OCI-LY7 (cell line): ENCODE data around the gene ATP6V0E1. TPM values are rescaled to one million over a fixed set of nuclear protein-coding genes. Genes with fewer than 3 reads are reported as not detected.

ENCODE experiments used
- BruUV-seq: library from RNA; stranded (reverse); fragments of 400-500 nt; replicated peaks from 2 replicates; lab custom pipeline; 2021; lab: Mats Ljungman, UMichigan
- CTCF ChIA-PET: fragments of 300-600 bp; sonication (Branson Sonifier 250); formaldehyde crosslinking; loops from one replicate; lab custom pipeline; 2022; ENCODE audit warnings: antibody characterized with exemption; ENCODE audit not compliant: unreplicated experiment; lab: Charles Lee
- POLR2A ChIA-PET: fragments of 300-600 bp; sonication (Branson Sonifier 250); formaldehyde crosslinking; loops from one replicate; lab custom pipeline; 2022; ENCODE audit warnings: antibody characterized with exemption; lab: Charles Lee
- DNase-seq: peaks from one replicate; pipeline ENCODE4 v3.0.0-alpha.2; 2015; ENCODE audit warnings: low spot score
- H2AFZ ChIP-seq: fragments of 200-600 bp; sonication (generic), shearing (Covaris generic); 2 replicates; pipeline ENCODE4 v1.6.1; 2014; ENCODE audit warnings: mild to moderate bottlenecking, antibody characterized with exemption, low read length, moderate library complexity
- H3K27ac ChIP-seq: fragments of 200-600 bp; sonication (generic); 2 replicates; pipeline ENCODE4 v1.5.1; 2014; ENCODE audit warnings: mixed run types, low read depth, mild to moderate bottlenecking, moderate library complexity, low read length, inconsistent platforms; ENCODE audit not compliant: poor library complexity, severe bottlenecking
- H3K36me3 ChIP-seq: fragments of 200-600 bp; sonication (generic); 2 replicates; pipeline ENCODE4 v1.6.1; 2014; ENCODE audit warnings: mild to moderate bottlenecking, antibody characterized with exemption, low read length, moderate library complexity, mixed read lengths; ENCODE audit not compliant: insufficient read depth
- H3K4me1 ChIP-seq: fragments of 200-600 bp; sonication (generic); 2 replicates; pipeline ENCODE4 v1.5.1; 2014; ENCODE audit warnings: mild to moderate bottlenecking, low read length; ENCODE audit not compliant: insufficient read depth, poor library complexity, severe bottlenecking
- H3K4me2 ChIP-seq: fragments of 200-600 bp; sonication (generic); 2 replicates; pipeline ENCODE4 v1.6.1; 2014; ENCODE audit warnings: mild to moderate bottlenecking, low read length
- H3K4me3 ChIP-seq: fragments of 200-600 bp; sonication (generic); 2 replicates; pipeline ENCODE4 v1.5.1; 2014; ENCODE audit warnings: mild to moderate bottlenecking, low read depth, low read length; ENCODE audit not compliant: poor library complexity, severe bottlenecking
- H3K79me2 ChIP-seq: fragments of 200-600 bp; sonication (generic); 2 replicates; pipeline ENCODE4 v1.6.1; 2016; ENCODE audit warnings: low read depth, mild to moderate bottlenecking, low read length, moderate library complexity, mixed read lengths; ENCODE audit not compliant: insufficient read depth
- H3K9me2 ChIP-seq: fragments of 200-600 bp; sonication (generic); 2 replicates; pipeline ENCODE4 v1.6.1; 2016; ENCODE audit warnings: mild to moderate bottlenecking, low read length, mixed read lengths; ENCODE audit not compliant: insufficient read depth
- H3K9me3 ChIP-seq: fragments of 200-600 bp; sonication (generic); 2 replicates; pipeline ENCODE4 v1.6.1; 2014; ENCODE audit warnings: mild to moderate bottlenecking, mixed run types, low read length, mixed read lengths
- H4K20me1 ChIP-seq: fragments of 200-600 bp; sonication (generic); 2 replicates; pipeline ENCODE4 v1.6.1; 2014; ENCODE audit warnings: mild to moderate bottlenecking, antibody characterized with exemption, low read length, moderate library complexity, mixed read lengths; ENCODE audit not compliant: insufficient read depth
- CTCF ChIP-seq: fragments of 200-600 bp; sonication (generic); conservative IDR thresholded peaks from 2 replicates; pipeline ENCODE4 v1.5.1; 2014; ENCODE audit warnings: mild to moderate bottlenecking, antibody characterized with exemption, low read length, moderate library complexity, mixed read lengths
- EZH2phosphoT487 ChIP-seq: fragments of 200-600 bp; sonication (generic); IDR thresholded peaks from 2 replicates; pipeline ENCODE4 v1.6.1; 2018; ENCODE audit warnings: low read depth, borderline replicate concordance, mild to moderate bottlenecking, mixed run types, antibody characterized with exemption, low read length, moderate library complexity, mixed read lengths
- intact Hi-C: fragments of 100-400 bp; cut with micrococcal nuclease; formaldehyde crosslinking; loops from one replicate; pipeline ENCODE4 v1.10.0; 2022; ENCODE audit not compliant: unreplicated experiment
- total RNA-seq, 2 experiments: library from RNA; depleted of rRNA in 1 of 2; stranded (reverse); fragments of >200 nt in 1 of 2; shearing (Covaris generic) in 1 of 2; gene quantifications; 2 replicates each; pipeline ENCODE4 v1.2.3, GENCODE V29; 2014 to 2022

ATP6V0E1 gene
- total RNA-seq, 2 experiments from 2014 or later, result 39.9 to 59.4 TPM

GRCh38 chr5:173065155-173065554, 81.6 kb downstream of the ATP6V0E1 start:
- BruUV-seq, result no TSS peak
- H3K4me1 ChIP-seq, result peaks cover 15% of the 10 kb centered on the region

GRCh38 chr5:173069671-173070070, 86.1 kb downstream of the ATP6V0E1 start:
- no TSS peak for BruUV-seq
- Histone ChIP-seq H3K27ac (no peak overlapping the region), H3K4me3 (no peak overlapping the region), H2AFZ (no peak overlapping the region), H3K9me3 (no peaks in the 10 kb centered on the region), H3K79me2 (peaks cover 6% of the 10 kb centered on the region; the same call in 1 of the 2 replicates), H3K4me1 (peaks cover 15% of the 10 kb centered on the region), H3K9me2 (no peaks in the 10 kb centered on the region), H3K4me2 (no peak overlapping the region), H4K20me1 (no peaks in the 10 kb centered on the region), H3K36me3 (no peaks in the 10 kb centered on the region)
- no peak for DNase-seq
- ChIA-PET CTCF (no interaction called here), POLR2A (interaction anchor here (0.7 to 1.0 kb wide), 2 partner anchors 10 to 13 kb away, joined by 3 read pairs; no protein-coding TSS in a partner anchor)
- no peak for TF ChIP-seq CTCF
- TF ChIP-seq EZH2phosphoT487, result no peak
- intact Hi-C loops, result no loop called here

More at GRCh38 chr5:173065155-173065554, 81.6 kb downstream of the ATP6V0E1 start:
- H3K9me3 ChIP-seq, result no peaks in the 10 kb centered on the region
- H3K36me3 ChIP-seq, result no peaks in the 10 kb centered on the region
- H3K4me2 ChIP-seq, result peak overlapping the region; percentile 63
- DNase-seq, result peak; percentile 20
- H3K9me2 ChIP-seq, result no peaks in the 10 kb centered on the region
- peaks cover 12% of the 10 kb centered on the region; the same call in 1 of the 2 replicates for H3K79me2 ChIP-seq
- no peaks in the 10 kb centered on the region for H4K20me1 ChIP-seq
- CTCF ChIA-PET, result no interaction called here
- TF ChIP-seq CTCF, result no peak
- no peak for TF ChIP-seq EZH2phosphoT487
- intact Hi-C loops, result no loop called here
- no peak overlapping the region for H2AFZ ChIP-seq
- POLR2A ChIA-PET, result interaction anchor here (1.5 to 2.1 kb wide), 3 partner anchors 8 to 77 kb away, joined by 3 to 19 read pairs (median 3); no protein-coding TSS in a partner anchor
- H3K27ac ChIP-seq, result peak overlapping the region; percentile 6
- H3K4me3 ChIP-seq, result peak overlapping the region; percentile 45

GRCh38 chr5:173075137-173075843, 91.7 kb downstream of the ATP6V0E1 start:
- no peak overlapping the region for H3K4me3 ChIP-seq
- CTCF ChIA-PET, result no interaction called here
- H2AFZ ChIP-seq, result no peak overlapping the region
- H3K36me3 ChIP-seq, result no peaks in the 10 kb centered on the region
- H4K20me1 ChIP-seq, result no peaks in the 10 kb centered on the region
- no peak for DNase-seq
- no peak for TF ChIP-seq CTCF
- TF ChIP-seq EZH2phosphoT487, result no peak
- no TSS peak for BruUV-seq
- POLR2A ChIA-PET, result interaction anchor here (0.6 to 1.1 kb wide), 2 partner anchors 37 to 102 kb away, joined by 3 read pairs; no protein-coding TSS in a partner anchor
- intact Hi-C loops, result no loop called here
- H3K27ac ChIP-seq, result no peak overlapping the region
- H3K9me2 ChIP-seq, result no peaks in the 10 kb centered on the region
- H3K4me2 ChIP-seq, result no peak overlapping the region
- H3K9me3 ChIP-seq, result no peaks in the 10 kb centered on the region
- H3K4me1 ChIP-seq, result no peaks in the 10 kb centered on the region
- no peaks in the 10 kb centered on the region for H3K79me2 ChIP-seq
